Thoracic aorta (tissue), 2 donors: Measurements from ENCODE around the gene SCN4B. TPM values are rescaled to one million over a fixed set of nuclear protein-coding genes. Genes with fewer than 3 reads are reported as not detected.

Experiments used
- ATAC-seq: fragments of 150-250 bp; one replicate; pipeline ENCODE4 v1.8.0; 2017; ENCODE audit warnings: low read depth; ENCODE audit not compliant: insufficient number of reproducible peaks, low FRiP score
- DNase-seq: peaks from one replicate; pipeline ENCODE4 v3.0.0-alpha.2; 2020; ENCODE audit warnings: low spot score
- H3K27ac ChIP-seq, 2 donors: fragments of 200-600 bp; sonication (generic); 1 replicate in 1 of 2; 2 replicates in 1 of 2; pipeline ENCODE4 v1.5.1; 2016; ENCODE audit warnings: mild to moderate bottlenecking in 2 of 2, moderate library complexity in 2 of 2
- H3K27me3 ChIP-seq: fragments of 200-600 bp; sonication (generic); replicated peaks from 2 replicates; pipeline ENCODE4 v1.6.0; 2016; ENCODE audit warnings: mild to moderate bottlenecking; ENCODE audit not compliant: insufficient read depth
- H3K36me3 ChIP-seq: fragments of 200-600 bp; sonication (generic); one replicate; pipeline ENCODE4 v1.5.1; 2016
- H3K4me1 ChIP-seq, 2 donors: fragments of 200-600 bp; sonication (generic); 1 replicate in 1 of 2; 2 replicates in 1 of 2; pipeline versions ENCODE4 v1.5.1 to v1.6.0; 2016; ENCODE audit warnings: low read depth in 2 of 2, mild to moderate bottlenecking in 1 of 2; ENCODE audit not compliant: control insufficient read depth in 1 of 2
- H3K4me3 ChIP-seq: fragments of 200-600 bp; sonication (generic); 2 replicates; pipeline ENCODE4 v1.5.1; 2016; ENCODE audit warnings: mild to moderate bottlenecking
- H3K9me3 ChIP-seq: fragments of 200-600 bp; sonication (generic); 2 replicates; pipeline ENCODE4 v1.5.1; 2016
- CTCF ChIP-seq: fragments of 200-600 bp; sonication (generic); IDR thresholded peaks from one replicate; pipeline ENCODE4 v1.5.1; 2019; ENCODE audit warnings: antibody characterized with exemption
- total RNA-seq, 2 donors: library from RNA; depleted of rRNA; stranded (reverse); fragments of >200 nt; gene quantifications; one replicate each; pipeline versions ENCODE4 v1.1.0 to v1.2.3, GENCODE V29; 2016

The SCN4B gene
- total RNA-seq, 2 donors from 2014 or later: 2.0 to 2.4 TPM

- no peak for DNase-seq
These were observed 53.4 kb downstream of the SCN4B start for GRCh38 chr11:118098996-118099837.

GRCh38 chr11:118095967-118096367 lies 56.7 kb downstream of the SCN4B start:
- Histone ChIP-seq H3K4me1 (no peaks in the 10 kb centered on the region), H3K36me3 (no peaks in the 10 kb centered on the region), H3K27ac (no peak overlapping the region), H3K27me3 (no peaks in the 10 kb centered on the region), H3K4me3 (no peak overlapping the region), H3K9me3 (no peaks in the 10 kb centered on the region)
- no peak for TF ChIP-seq CTCF
- DNase-seq (no peak), ATAC-seq (no peak)

More at GRCh38 chr11:118098996-118099837, 53.4 kb downstream of the SCN4B start:
- Histone ChIP-seq H3K4me3 (no peak overlapping the region), H3K36me3 (no peaks in the 10 kb centered on the region), H3K27me3 (no peaks in the 10 kb centered on the region), H3K9me3 (no peaks in the 10 kb centered on the region), H3K27ac (no peak overlapping the region), H3K4me1 (no peaks in the 10 kb centered on the region)
- TF ChIP-seq CTCF: no peak
- ATAC-seq: no peak

- DNase-seq: no peak
- Histone ChIP-seq H3K4me3 (no peak overlapping the region), H3K9me3 (no peaks in the 10 kb centered on the region), H3K27ac (no peak overlapping the region), H3K27me3 (no peaks in the 10 kb centered on the region), H3K4me1 (no peaks in the 10 kb centered on the region), H3K36me3 (no peaks in the 10 kb centered on the region)
- no peak for ATAC-seq
- no peak for TF ChIP-seq CTCF
These were observed 57.1 kb downstream of the SCN4B start for GRCh38 chr11:118095493-118095892.

- H3K27ac ChIP-seq: no peak overlapping the region
- no peaks in the 10 kb centered on the region for H3K27me3 ChIP-seq
- H3K9me3 ChIP-seq: no peaks in the 10 kb centered on the region
- ATAC-seq (no peak), DNase-seq (no peak)
- no peaks in the 10 kb centered on the region for H3K36me3 ChIP-seq
- no peak overlapping the region for H3K4me3 ChIP-seq
- H3K4me1 ChIP-seq: no peaks in the 10 kb centered on the region
- TF ChIP-seq CTCF: no peak
These were observed 59.6 kb downstream of the SCN4B start for GRCh38 chr11:118092907-118093571.

- DNase-seq (no peak), ATAC-seq (no peak)
- no peak for TF ChIP-seq CTCF
- no peaks in the 10 kb centered on the region for H3K4me1 ChIP-seq
- H3K4me3 ChIP-seq: no peak overlapping the region
- no peaks in the 10 kb centered on the region for H3K36me3 ChIP-seq
- peaks cover 3% of the 10 kb centered on the region for H3K9me3 ChIP-seq
- H3K27me3 ChIP-seq: no peaks in the 10 kb centered on the region
- no peak overlapping the region for H3K27ac ChIP-seq
These were observed 60.9 kb downstream of the SCN4B start for GRCh38 chr11:118091690-118092089.
